ENCODE results near the gene TBC1D7. TPM values are rescaled to one million over a fixed set of nuclear protein-coding genes. Genes with fewer than 3 reads are reported as not detected.
"Not testable (repeated sequence)": the region's sequence is repeated elsewhere in the genome, so short reads cannot be mapped to it uniquely, and the experiment has no call there.

Gene TBC1D7
- polyA plus RNA-seq, 12 donors: 15.5 to 26.4 (median 19.6) TPM; not detected in 1

- not testable (repeated sequence) for DNase-seq
Observed at GRCh38 chr6:13326031-13326586, 2.2 kb downstream of the TBC1D7 start.

- no peak for DNase-seq
Observed at GRCh38 chr6:13319891-13320564, 8.3 kb downstream of the TBC1D7 start.

DNA sequence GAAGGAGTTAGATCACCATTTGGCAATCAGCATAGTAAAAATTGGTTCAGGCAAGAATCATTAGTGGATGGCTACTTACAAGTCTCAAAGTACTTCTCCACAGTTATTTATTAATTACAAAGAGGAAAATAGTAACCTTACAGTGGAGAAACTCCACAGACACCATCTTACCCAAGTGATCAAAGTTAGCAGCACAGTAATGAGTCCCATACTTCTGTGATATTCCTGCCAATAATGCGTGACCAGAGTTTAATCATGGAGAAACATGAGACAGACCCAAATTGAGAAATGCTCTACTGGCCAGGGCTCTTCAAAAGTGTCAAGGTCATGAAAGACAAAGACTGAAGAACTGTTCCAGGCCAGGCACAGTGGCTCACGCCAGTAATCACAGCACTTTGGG, 9.5 kb downstream of the TBC1D7 start:
- DNase-seq: no peak

DNA sequence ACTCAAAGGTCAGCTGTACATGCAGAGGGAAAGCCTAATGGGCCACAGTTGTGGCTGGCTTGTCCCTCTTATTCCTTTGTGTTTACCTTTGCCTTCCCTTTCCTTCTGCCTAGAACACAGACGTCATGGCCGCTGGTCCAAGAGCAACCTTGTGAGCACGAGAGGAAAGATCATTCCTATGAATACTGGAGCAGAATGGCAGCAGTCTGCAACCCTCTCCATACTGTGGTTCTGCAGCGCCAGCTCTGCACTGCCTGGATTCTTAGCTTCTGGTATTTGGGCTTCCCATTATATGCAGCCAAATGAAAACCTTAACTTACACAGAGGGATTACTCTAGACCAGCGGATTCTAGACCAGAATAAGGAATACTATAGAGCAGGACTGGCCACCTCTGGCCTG, 12.4 kb downstream of the TBC1D7 start:
- DNase-seq: no peak

GRCh38 chr6:13314806-13315205, 13.5 kb downstream of the TBC1D7 start:
- no peak for DNase-seq

- DNase-seq: no peak
Observed at GRCh38 chr6:13311155-13311554, 17.2 kb downstream of the TBC1D7 start.

- no peak for DNase-seq
Observed at GRCh38 chr6:13308332-13308731, 20.0 kb downstream of the TBC1D7 start.

- no peak for DNase-seq
Observed at GRCh38 chr6:13307508-13307995, 20.8 kb downstream of the TBC1D7 start.

DNA sequence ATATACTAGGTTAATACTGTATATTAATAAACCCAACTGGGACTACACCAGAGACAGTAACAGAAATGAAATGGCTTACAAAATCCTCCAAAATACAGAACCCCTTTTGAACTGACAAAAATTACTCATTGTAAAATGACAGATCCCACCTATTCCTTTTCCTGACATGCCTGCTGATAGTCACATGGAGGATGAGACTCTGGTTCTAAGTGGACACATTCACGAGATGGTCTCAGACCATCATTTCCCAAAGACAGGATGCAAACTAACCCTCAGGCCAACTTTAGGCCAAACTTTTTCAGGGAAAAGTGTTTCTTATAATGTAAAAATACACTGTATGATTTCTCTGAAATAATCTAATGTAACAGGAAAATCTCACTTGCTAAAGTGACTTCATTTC, 22.5 kb downstream of the TBC1D7 start:
- no peak for DNase-seq

DNA sequence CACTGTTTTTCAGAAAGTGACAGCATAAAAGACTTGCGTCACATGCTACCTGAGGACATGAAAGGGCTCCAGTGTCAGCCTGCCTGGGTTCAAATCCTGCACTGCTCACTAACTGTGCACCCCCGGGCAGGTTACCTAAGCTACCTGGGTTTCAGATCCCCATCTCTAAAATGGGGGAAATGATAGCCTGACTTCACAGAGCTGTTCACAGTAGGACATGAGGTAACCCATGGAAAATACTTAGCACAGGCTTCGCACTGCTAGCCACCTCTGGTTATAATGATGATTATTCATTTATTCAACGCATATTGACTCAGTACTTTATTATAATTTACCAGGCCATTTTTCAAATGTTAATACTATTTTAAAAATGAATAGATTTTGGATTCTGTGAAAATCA, 23.0 kb downstream of the TBC1D7 start:
- no peak for DNase-seq

DNA sequence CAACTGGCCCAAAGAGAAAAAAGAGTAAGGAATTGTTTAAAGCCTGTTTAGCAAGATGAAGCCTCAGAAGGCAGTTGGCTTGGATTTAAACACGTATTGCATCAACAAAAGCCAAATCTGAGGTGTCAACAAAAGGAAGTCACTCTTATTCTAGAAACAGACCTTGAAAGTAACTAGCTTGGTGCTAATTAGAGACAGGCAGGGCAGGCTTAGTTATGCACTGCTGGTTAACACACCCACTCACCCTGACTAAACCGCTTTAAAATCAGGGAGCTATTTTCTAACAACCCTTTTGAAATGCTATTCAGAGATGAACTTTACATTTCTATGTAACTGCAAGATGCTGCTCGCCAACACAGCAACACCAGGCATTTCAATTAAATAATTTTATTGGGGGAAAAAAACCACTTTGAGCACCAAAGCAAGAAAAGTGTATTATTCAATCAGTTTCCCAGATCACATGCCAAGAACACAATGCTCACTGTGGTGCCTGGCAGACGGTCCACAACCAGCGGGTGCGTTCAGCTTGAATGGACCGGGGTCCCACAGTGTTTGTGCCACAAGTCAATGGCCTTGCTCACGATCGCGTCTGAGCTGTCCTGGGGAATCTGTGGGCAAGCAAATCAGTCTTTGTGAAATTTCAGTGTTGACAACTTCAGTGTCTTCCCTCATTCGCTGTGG, 23.6 kb downstream of the TBC1D7 start:
- DNase-seq: no peak

DNA sequence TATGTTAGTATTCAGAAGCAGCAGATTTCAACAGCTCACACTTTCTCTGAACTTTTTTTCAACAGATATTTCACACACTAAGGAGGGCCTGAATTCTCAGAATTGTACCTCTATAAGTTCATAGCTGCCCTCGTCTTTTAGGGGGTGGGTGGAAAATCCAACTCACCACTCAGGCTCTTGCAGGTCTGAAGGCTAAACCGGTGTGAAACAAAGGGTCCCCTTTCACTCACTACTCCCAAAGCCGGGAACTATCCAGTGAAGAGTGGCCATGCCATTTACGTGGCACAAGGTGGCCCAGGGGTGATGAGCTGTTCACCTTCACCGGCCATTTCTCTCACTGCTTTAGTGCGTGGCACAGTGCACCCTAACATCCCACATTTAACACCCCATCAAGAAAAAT, 24.2 kb downstream of the TBC1D7 start:
- DNase-seq: no peak

DNA sequence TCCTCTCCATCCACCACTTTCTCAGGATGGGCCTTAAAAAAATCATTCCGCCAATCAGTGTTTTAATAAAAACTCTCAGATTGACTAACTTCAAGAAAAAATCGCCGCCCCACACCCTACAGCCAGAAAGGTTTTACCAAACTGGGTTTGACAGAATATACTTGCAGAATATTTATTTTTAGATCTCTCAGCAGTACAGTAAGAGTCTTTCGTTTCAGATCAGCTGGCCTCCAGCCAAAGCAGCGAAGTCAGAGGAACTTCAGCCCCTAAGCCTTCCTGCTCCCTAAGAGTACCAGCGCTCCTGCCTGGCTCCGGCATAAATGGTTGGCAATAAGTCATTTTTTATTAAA, 24.7 kb downstream of the TBC1D7 start:
- DNase-seq: peak; percentile 66

DNA sequence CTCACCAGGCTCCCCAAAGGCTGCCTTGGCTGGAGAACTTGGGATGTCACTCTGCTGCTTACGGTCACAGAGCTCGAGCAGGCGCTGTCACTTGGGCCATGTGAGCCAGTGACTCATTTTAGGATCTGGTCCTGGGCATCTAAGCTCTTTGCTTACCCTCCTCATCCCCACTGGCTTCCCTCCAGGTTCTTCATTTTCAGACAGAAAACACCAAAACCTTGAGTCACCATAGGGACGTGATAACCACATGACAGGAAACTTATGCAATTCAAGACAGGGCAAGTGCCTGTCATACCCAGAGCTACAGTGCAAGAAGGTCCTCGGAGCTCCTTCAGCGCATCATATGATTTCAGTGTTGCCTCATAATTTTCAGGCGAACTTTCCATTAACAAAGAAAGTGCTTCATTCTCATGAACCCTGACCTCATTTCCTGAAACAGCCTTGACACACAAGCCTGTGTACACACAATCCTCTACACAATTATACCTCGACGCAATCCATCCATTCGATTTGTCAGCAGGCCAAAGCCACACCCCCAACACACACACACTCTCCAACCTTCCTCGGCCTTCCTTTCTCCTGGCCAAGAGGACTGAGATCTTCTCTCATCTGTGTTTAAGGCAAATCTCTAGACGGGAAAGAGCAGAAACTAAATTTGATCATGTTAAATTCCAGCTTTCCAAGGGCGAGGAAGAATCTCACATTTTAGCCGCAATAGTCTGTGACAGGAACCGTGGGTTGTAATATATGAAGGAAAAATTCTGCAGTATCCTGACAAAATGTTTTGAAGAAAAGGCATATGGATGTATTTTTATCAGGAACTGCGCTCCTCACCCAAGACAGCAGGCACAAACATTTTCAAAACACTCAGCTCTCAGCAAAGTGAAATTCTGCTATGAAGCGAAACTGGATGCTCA, 25.3 kb downstream of the TBC1D7 start:
- peak; percentile 39 for DNase-seq

- no peak for DNase-seq
Observed at GRCh38 chr6:13302291-13302690, 26.0 kb downstream of the TBC1D7 start.

DNA sequence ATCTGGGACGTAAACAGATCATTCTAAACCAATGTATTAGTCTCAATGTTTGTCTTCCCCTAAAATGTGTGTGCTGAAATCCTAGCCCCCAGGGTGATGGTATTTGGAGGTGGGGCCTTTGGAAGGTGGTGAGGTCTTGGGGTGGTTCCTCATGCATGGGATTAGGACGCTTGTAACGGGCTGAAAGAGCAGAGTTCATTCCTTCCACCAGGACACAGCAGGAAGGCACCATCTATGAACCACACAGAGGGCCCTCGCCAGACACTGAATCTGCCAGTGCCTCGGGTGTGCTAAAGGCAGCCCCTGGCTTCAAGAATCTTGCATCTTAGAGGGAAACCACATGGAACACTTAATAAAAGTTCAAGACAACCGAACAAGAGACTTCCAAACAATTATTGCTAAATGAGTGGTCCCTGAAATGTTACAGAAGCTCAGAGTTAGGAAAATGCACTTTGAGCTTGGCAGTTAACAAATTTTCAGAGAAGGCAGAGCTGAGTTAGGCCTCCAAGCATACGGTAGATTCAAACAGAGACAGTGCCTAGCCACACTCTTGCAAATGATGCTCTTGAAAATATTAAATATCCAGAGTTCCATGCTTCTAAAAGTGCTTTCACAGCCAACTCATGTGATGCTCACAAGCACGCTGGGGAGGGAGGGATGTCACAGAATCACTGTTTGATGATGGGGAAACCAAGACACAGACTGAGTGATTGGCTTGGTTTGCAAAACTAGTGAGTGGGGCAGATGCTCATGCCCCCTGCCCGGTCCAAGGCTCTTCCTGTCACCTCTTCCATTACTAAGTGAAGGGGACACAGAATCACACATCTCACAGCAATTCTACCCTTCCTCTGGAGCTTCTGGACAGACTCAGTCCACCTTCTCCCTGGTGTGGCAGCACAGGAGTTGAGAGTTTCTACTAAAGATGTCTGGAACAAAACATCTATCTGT, 27.4 kb downstream of the TBC1D7 start:
- DNase-seq: no peak

GRCh38 chr6:13299918-13300317, 28.4 kb downstream of the TBC1D7 start:
- DNase-seq: no peak

DNA sequence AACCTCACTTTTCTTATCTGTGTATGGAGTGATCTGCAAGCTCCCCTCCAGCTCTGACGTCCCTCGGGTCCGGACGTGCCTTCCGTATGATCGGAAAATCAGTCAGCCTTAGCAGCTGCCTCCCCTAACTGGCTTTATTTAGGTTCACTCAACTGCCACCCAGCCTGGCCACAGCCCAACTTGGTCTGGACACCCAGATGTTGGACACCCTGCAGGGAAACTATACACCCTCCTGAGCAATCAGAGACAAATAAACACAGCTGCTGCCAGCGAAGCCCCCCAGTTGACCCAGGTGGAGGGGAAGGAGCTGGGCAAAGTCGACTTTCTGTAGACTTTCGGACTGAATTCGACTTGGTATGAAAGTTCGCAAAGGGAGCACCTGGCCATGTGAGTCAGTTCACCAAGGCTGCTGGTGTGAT, 28.9 kb downstream of the TBC1D7 start:
- DNase-seq: no peak

- DNase-seq: no peak
Observed at GRCh38 chr6:13298446-13298845, 29.9 kb downstream of the TBC1D7 start.

- DNase-seq: no peak
Observed at GRCh38 chr6:13297391-13297790, 30.9 kb downstream of the TBC1D7 start.

- DNase-seq: no peak
Observed at GRCh38 chr6:13296536-13296997, 31.8 kb downstream of the TBC1D7 start.
